Hepatocyte (in vitro differentiated cells): Measurements from ENCODE around the gene PTPRN2.

Experiments
- CTCF ChIP-seq: fragments of 200-600 bp; sonication (generic); IDR thresholded peaks from 2 replicates; pipeline ENCODE4 v1.5.1; 2016; ENCODE audit warnings: antibody characterized with exemption, mild to moderate bottlenecking; ENCODE audit not compliant: poor library complexity
- EZH2 ChIP-seq: fragments of 200-600 bp; sonication (generic); IDR thresholded peaks from 2 replicates; pipeline ENCODE4 v1.6.1; 2016; ENCODE audit warnings: antibody characterized with exemption, mild to moderate bottlenecking, borderline replicate concordance
- EZH2phosphoT487 ChIP-seq: fragments of 200-600 bp; sonication (generic); IDR thresholded peaks from one replicate; pipeline ENCODE4 v1.6.1; 2018; ENCODE audit warnings: antibody characterized with exemption, mild to moderate bottlenecking, low read depth, moderate library complexity; ENCODE audit not compliant: unreplicated experiment, severe bottlenecking

GRCh38 chr7:158617737-158618128, 30.1 kb upstream of the PTPRN2 start:
- TF ChIP-seq CTCF (no peak), EZH2 (no peak), EZH2phosphoT487 (no peak)
